Left lung (tissue), 10 donors: ENCODE results near the gene ZNF718. TPM values are rescaled to one million over a fixed set of nuclear protein-coding genes. Genes with fewer than 3 reads are reported as not detected.
A peak's percentile ranks its signal among the peaks of the same experiment; 100 is the strongest.
"Not testable (repeated sequence)": the region's sequence is repeated elsewhere in the genome, so short reads cannot be mapped to it uniquely, and the experiment has no call there.

ENCODE experiments used
- ATAC-seq: fragments of 200-7000 bp; cut with Tn5 transposase; one replicate; pipeline ENCODE4 v1.9.1; 2020; ENCODE audit warnings: moderate library complexity
- DNase-seq, 4 donors: peaks; one replicate each; pipeline ENCODE4 v3.0.0-alpha.2; 2013 to 2020
- H3K27ac ChIP-seq, 2 donors: fragments of 200-600 bp; sonication (generic) in 1 of 2; one replicate each; pipeline versions ENCODE4 v1.5.0 to v1.8.0; 2020 to 2021
- H3K27me3 ChIP-seq, 2 donors: fragments of 200-600 bp; sonication (generic) in 1 of 2; one replicate each; pipeline versions ENCODE4 v1.5.0 to v1.8.0; 2020 to 2021
- H3K36me3 ChIP-seq, 2 donors: fragments of 200-600 bp; sonication (generic) in 1 of 2; one replicate each; pipeline versions ENCODE4 v1.5.0 to v1.8.0; 2020 to 2021
- H3K4me1 ChIP-seq, 2 donors: fragments of 200-600 bp; one replicate each; pipeline ENCODE4 v1.8.0; 2021
- H3K4me3 ChIP-seq, 2 donors: fragments of 200-600 bp; sonication (generic) in 1 of 2; one replicate each; pipeline versions ENCODE4 v1.5.0 to v1.8.0; 2020 to 2021; ENCODE audit warnings: mild to moderate bottlenecking in 1 of 2
- H3K9me3 ChIP-seq, 2 donors: fragments of 200-600 bp; sonication (generic) in 1 of 2; one replicate each; pipeline versions ENCODE4 v1.5.0 to v1.8.0; 2020 to 2021
- CTCF ChIP-seq, 2 donors: fragments of 200-600 bp; sonication (generic) in 1 of 2; IDR thresholded peaks; one replicate each; pipeline versions ENCODE4 v1.5.0 to v1.8.0; 2021; ENCODE audit warnings: antibody characterized with exemption in 2 of 2
- intact Hi-C, 2 donors: fragments of 100-400 bp; cut with DNase I; formaldehyde crosslinking; loops; one replicate each; pipeline versions ENCODE4 v1.11.2 to v1.14.2; 2022
- polyA plus RNA-seq, 6 donors: library from polyadenylated mRNA; unstranded; fragments of 120-200 nt; gene quantifications; one replicate each; pipeline ENCODE4 v1.2.1, GENCODE V29; 2013; ENCODE audit not compliant: insufficient read length in 6 of 6
- total RNA-seq, 2 donors: library from RNA; stranded (reverse); fragmentation: NEBNext Ultra II Directional; extraction: Animal tissue kit (Norgen Biotek cat#: 25700); gene quantifications; one replicate each; pipeline ENCODE4 v1.2.1, GENCODE V29; 2021
- donor health status: DM: no; HTN: yes; CAD: no.
- donor health status: DM: no; HTN: no; CAD: no.

The ZNF718 gene
- total and polyA plus RNA-seq, 8 donors = 6.4 to 21.4 (median 11.9) TPM

GRCh38 chr4:116499-116898 is 7.8 kb upstream of the ZNF718 start:
- Histone ChIP-seq H3K27ac (no peak overlapping the region), H3K9me3 (peaks cover 0 to 73% of the 10 kb centered on the region in 2 donors), H3K4me1 (peaks cover 0 to 9% of the 10 kb centered on the region in 2 donors), H3K27me3 (no peaks in the 10 kb centered on the region), H3K4me3 (no peak overlapping the region), H3K36me3 (no peaks in the 10 kb centered on the region)
- intact Hi-C loops = no loop called here
- DNase-seq = no peak
- no peak for ATAC-seq
- TF ChIP-seq CTCF (IDR thresholded peaks at IDR 0.05) = no peak

DNA sequence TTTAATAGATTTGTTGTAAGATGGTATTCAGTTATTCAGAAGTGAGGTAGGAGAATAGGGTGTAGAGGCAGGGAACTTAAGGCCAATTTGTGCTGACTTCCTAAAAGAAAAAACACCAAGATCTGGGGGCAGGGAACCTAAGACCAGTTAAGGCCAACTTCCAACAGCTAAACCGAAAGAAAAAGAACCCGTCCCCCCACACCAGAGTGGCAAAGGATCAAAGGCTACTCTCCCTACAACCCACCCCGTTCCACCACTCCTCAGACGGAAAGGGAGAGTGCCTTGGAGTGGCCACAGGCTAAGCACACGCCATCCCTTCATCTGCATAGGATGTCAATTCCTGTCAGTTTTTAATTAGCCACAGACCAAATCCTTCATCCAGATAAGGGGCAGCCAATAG is 3.7 kb upstream of the ZNF718 start:
- H3K4me1 ChIP-seq = peaks cover 3 to 21% of the 10 kb centered on the region in 2 donors
- DNase-seq (no peak), ATAC-seq (no peak)
- H3K27me3 ChIP-seq = no peaks in the 10 kb centered on the region
- H3K9me3 ChIP-seq = peaks cover 0 to 62% of the 10 kb centered on the region in 2 donors
- no peak for TF ChIP-seq CTCF (IDR thresholded peaks at IDR 0.05)
- no peaks in the 10 kb centered on the region for H3K36me3 ChIP-seq
- H3K27ac ChIP-seq = peak overlapping the region in 1 of 2 donors; percentile 19
- no peak overlapping the region for H3K4me3 ChIP-seq
- intact Hi-C loops = no loop called here

DNA sequence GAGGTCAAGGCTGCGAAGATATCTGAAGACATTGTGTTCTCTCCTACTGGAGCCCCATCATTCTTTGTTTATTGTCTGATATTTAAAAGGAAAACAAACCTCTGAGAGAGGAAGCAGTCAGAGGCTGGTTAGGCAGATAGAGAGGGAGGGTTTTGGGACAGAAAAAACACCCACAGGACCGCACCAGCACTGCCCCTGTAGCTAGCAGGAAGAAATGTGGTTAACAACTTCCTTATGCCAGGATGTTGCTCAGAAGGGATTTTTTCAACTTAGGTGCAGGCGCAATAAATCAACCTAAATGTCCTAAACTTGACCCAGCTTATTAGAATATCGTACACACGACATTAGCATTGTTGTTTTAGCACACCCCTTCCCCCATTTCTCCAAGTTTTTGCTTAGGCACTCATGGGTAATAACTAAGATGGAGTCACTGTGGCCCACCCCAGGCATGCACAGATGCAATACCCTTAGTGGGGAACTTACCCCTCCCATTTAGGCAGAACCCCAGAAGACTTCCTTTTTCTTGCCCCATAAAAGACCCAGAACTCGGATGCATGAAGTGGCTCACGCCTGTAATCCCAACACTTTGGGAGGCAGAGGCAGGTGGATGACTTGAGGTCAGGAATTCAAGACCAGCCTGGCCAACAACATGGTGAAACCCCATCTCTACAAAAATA is 2.8 kb upstream of the ZNF718 start:
- Histone ChIP-seq H3K27me3 (no peaks in the 10 kb centered on the region), H3K4me1 (peaks cover 4 to 27% of the 10 kb centered on the region in 2 donors), H3K9me3 (peaks cover 0 to 56% of the 10 kb centered on the region in 2 donors), H3K27ac (peak overlapping the region in 1 of 2 donors; percentile 19), H3K36me3 (peaks cover 0 to 2% of the 10 kb centered on the region in 2 donors), H3K4me3 (no peak overlapping the region)
- intact Hi-C loops = no loop called here
- no peak for TF ChIP-seq CTCF (IDR thresholded peaks at IDR 0.05)
- ATAC-seq = no peak
- no peak for DNase-seq

DNA sequence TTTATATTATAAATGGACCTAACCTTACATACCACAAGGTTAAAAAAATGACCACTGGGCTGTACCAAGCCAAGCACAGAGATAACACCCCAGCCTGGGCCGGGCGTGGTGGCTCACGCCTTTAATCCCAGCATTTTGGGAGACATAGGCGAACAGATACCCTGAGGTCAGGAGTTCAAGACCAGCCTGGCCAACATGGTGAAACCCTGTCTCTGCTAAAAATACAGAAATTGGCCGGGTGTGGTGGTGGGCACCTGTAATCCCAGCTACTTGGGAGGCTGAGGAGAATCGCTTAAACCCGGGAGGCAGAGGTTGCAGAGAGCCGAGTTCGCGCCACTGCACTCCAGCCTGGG is 403 bp upstream of the ZNF718 start:
- H3K27me3 ChIP-seq, ATAC-seq, DNase-seq, H3K36me3 ChIP-seq, intact Hi-C loops: not testable (repeated sequence)
- Histone ChIP-seq H3K9me3 (peaks cover 0 to 34% of the 10 kb centered on the region in 2 donors), H3K4me1 (peaks cover 4 to 27% of the 10 kb centered on the region in 2 donors), H3K27ac (peak overlapping the region; percentile 84 to 89), H3K4me3 (peak overlapping the region; percentile 70 to 72)

DNA sequence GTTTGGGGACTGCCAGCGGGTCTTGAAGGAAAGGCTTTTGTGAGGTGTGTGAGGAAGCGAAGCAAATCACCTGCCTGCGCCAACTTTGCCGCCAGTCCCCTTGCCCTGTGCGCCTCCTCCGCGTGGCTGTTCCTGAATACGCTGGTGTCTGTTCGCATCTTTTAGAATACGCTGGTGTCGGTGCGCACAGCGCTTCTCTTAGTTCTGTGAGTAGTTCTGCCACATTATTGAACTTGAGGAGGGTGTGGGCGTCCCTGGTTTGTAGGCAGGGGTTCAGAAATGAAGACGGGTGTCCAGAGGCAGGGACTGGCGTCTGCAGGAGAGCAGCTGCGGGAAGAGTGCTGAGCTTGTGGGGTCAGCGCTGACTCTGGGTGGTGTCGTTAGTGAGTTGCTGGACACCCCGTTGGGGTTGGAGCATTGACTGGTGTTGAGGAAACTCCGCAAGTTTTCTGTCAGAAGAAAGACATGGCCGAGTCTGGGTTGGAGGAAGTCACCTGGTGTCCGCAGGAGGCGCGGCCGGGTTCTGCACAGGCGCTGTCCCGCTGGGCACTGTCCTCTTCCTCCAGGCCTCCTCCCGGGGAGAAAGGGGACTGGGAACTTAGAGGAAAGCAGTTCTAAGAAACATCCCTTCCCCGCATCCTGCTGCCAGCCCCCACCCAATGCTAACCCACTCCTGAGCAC is 930 bp downstream of the ZNF718 start:
- no peak for TF ChIP-seq CTCF (IDR thresholded peaks at IDR 0.05)
- Histone ChIP-seq H3K27ac (peak overlapping the region; percentile 84 to 89), H3K36me3 (peaks cover 0 to 6% of the 10 kb centered on the region in 2 donors), H3K4me3 (peak overlapping the region; percentile 70 to 72), H3K27me3 (no peaks in the 10 kb centered on the region), H3K9me3 (peaks cover 0 to 22% of the 10 kb centered on the region in 2 donors), H3K4me1 (peaks cover 4 to 27% of the 10 kb centered on the region in 2 donors)
- DNase-seq (peak; percentile 11 to 88 (median 40)), ATAC-seq (peak; percentile 55)
- intact Hi-C loops = no loop called here
